Cardiac fibroblast (primary cell): ENCODE results near the gene SKAP1.
A peak's percentile ranks its signal among the peaks of the same experiment; 100 is the strongest.

ENCODE experiments used
- DNase-seq, 2 donors: peaks; one replicate each; pipeline versions ENCODE4 v3.0.0 to v3.0.0-alpha.2; 2010; ENCODE audit warnings: low read depth in 2 of 2
- H3K4me3 ChIP-seq, 2 donors: replicated peaks in 1 of 2; 1 replicate in 1 of 2; 2 replicates in 1 of 2; pipeline ENCODE4 v1.5.1; 2011; ENCODE audit warnings: low read depth in 2 of 2, low read length in 2 of 2, mild to moderate bottlenecking in 2 of 2, moderate library complexity in 1 of 2
- CTCF ChIP-seq: IDR thresholded peaks from one replicate; pipeline ENCODE4 v1.5.1; 2011; ENCODE audit warnings: low read depth, mild to moderate bottlenecking, low read length, inconsistent platforms

SKAP1 gene

DNA sequence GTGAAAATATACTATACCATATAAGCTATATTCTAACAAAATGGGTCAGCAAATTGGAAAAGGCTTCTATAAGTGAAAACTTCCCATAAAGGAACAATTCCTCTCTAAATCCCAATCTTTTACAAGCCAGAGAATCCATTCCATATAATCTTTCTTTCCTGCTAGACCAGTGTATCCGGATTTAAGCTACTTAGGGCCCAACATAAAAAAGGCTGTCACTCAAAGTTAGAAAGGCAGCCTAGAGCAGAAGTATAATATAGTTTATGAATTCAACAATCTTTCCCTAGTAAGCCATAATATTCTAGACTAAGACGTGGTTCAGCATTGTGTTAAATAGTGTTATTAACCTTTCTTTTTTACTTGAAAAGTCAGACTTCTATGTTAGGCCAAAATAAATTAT lies 93.0 kb downstream of the SKAP1 start:
- no peak for DNase-seq
- H3K4me3 ChIP-seq: no peak overlapping the region
- no peak for TF ChIP-seq CTCF

- DNase-seq: peak; percentile 70 to 82
- peak; percentile 63 for TF ChIP-seq CTCF
- no peak overlapping the region for H3K4me3 ChIP-seq
Measured at GRCh38 chr17:48335858-48336500, 94.0 kb downstream of the SKAP1 start.

- no peak for TF ChIP-seq CTCF
- H3K4me3 ChIP-seq: no peak overlapping the region
Measured at GRCh38 chr17:48335146-48335784, 94.7 kb downstream of the SKAP1 start.

GRCh38 chr17:48333034-48333530 lies 96.9 kb downstream of the SKAP1 start:
- no peak for TF ChIP-seq CTCF
- peak; percentile 2 to 41 for DNase-seq

More at GRCh38 chr17:48335146-48335784, 94.7 kb downstream of the SKAP1 start:
- no peak for DNase-seq

GRCh38 chr17:48330887-48331286 lies 99.1 kb downstream of the SKAP1 start:
- no peak for TF ChIP-seq CTCF
- no peak for DNase-seq
- H3K4me3 ChIP-seq: no peak overlapping the region

More at GRCh38 chr17:48333034-48333530, 96.9 kb downstream of the SKAP1 start:
- H3K4me3 ChIP-seq: no peak overlapping the region

DNA sequence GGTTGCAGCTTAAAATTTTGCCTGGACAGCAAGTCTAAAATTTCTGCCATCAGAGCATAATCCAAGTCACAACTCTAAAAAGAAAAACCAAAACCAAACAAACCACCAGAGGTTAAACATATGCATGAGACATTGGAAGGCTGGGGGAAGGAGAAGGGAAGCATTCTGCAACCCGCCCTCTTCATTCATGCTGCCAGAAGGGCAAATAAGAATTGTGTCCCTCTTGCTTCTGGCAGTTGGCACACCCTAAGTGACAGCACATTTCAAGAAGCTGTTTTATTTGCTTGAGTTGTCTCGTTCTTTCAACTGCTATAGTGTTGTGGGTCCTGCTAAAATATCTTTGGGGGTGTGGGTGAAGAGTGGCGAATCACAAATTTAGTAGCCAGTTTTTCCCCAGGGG lies 99.6 kb downstream of the SKAP1 start:
- no peak overlapping the region for H3K4me3 ChIP-seq
- DNase-seq: no peak

More for the DNA sequence above, 99.6 kb downstream of the SKAP1 start:
- TF ChIP-seq CTCF: no peak
